MM.1S (cell line): Measurements from ENCODE around the gene MBOAT1.

Experiments used
- EZH2 ChIP-seq: fragments of 300-600 bp; sonication (generic); optimal IDR thresholded peaks from 2 replicates; pipeline ENCODE3; 2017; ENCODE audit warnings: low read depth, mild to moderate bottlenecking, antibody characterized with exemption, low read length, mixed read lengths
- EZH2phosphoT487 ChIP-seq: fragments of 300-600 bp; sonication (generic); IDR thresholded peaks from 2 replicates; pipeline ENCODE4 v1.6.1; 2018; ENCODE audit warnings: antibody characterized with exemption, low read length
- TF ChIP-seq, protein P1 (sequence below): fragments of 300-600 bp; sonication (generic); IDR thresholded peaks from 2 replicates; pipeline ENCODE4 v1.5.1; 2016; ENCODE audit warnings: antibody characterized with exemption, low read length, mixed read lengths

DNA sequence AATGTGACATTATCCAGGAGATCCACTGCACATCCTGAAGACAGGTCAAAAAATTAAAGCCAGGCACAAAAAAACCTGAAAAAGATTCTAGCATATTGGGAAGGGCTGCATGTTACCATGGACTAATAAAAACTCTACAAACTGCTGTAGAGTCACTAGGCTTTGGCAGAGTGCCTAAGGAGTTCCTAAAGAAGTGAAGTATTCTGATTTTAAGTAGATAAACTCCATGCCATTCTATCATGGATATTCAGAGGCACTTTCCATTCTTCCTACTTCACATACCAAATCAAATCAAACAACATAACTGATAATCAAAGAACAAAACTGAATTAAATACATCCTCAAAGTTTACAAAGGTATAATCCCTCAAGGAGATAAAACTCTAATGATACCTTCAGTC, 3.0 kb upstream of the MBOAT1 start:
- TF ChIP-seq, protein P1, sequence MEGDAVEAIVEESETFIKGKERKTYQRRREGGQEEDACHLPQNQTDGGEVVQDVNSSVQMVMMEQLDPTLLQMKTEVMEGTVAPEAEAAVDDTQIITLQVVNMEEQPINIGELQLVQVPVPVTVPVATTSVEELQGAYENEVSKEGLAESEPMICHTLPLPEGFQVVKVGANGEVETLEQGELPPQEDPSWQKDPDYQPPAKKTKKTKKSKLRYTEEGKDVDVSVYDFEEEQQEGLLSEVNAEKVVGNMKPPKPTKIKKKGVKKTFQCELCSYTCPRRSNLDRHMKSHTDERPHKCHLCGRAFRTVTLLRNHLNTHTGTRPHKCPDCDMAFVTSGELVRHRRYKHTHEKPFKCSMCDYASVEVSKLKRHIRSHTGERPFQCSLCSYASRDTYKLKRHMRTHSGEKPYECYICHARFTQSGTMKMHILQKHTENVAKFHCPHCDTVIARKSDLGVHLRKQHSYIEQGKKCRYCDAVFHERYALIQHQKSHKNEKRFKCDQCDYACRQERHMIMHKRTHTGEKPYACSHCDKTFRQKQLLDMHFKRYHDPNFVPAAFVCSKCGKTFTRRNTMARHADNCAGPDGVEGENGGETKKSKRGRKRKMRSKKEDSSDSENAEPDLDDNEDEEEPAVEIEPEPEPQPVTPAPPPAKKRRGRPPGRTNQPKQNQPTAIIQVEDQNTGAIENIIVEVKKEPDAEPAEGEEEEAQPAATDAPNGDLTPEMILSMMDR, result no peak
- no peak for TF ChIP-seq EZH2
- TF ChIP-seq EZH2phosphoT487, result no peak
